Eye (tissue), 1 donor: ENCODE measurements around the gene DIP2C.
A peak's percentile ranks its signal among the peaks of the same experiment; 100 is the strongest.

Experiments
- DNase-seq: peaks from one replicate; pipeline ENCODE4 v3.0.0-alpha.2; 2015

DIP2C gene

GRCh38 chr10:241966-242643 is 447.4 kb downstream of the DIP2C start:
- DNase-seq = no peak

GRCh38 chr10:241451-241850 is 448.0 kb downstream of the DIP2C start:
- no peak for DNase-seq

DNA sequence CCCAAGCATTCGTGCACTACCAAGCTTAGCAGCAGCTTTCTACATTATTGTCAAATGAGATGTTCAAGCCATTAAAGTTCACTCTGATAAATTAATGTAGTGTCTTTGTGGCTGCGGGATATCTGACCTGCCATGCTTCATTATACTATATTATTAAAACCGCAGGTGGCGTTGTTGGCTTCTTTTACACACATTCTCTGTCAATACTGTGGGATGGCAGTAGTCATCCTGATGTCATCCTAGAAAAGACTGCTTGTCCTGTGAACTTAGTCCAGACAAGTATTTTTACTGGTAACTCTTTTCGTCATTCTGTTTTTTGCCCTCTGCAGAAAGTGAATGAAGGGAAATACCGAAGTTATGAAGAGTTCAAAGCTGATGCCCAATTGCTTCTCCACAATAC is 450.4 kb downstream of the DIP2C start:
- DNase-seq = no peak

GRCh38 chr10:235915-236314 is 453.6 kb downstream of the DIP2C start:
- no peak for DNase-seq

GRCh38 chr10:234708-235406 is 454.6 kb downstream of the DIP2C start:
- DNase-seq = peak; percentile 42

DNA sequence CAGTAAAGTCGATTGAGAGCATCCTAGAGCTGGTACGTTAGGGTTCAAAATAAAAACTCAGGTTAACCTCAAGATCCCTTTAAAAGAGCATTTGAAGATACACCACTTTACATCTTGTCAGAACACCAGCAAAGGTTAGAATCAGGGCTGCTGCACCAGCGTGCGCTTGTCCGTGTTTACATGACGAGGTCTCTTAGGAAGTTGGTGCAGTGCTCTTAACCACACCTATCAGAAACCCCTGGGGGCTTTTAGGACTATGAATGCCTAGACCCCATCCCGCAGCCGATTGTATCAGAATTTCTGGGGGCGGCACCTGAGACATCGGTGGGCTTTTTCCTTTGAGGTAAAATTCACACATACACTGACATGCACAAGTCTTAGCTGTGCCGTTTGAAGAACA is 456.6 kb downstream of the DIP2C start:
- no peak for DNase-seq

- no peak for DNase-seq
Observed at GRCh38 chr10:232061-232460, 457.4 kb downstream of the DIP2C start.

DNA sequence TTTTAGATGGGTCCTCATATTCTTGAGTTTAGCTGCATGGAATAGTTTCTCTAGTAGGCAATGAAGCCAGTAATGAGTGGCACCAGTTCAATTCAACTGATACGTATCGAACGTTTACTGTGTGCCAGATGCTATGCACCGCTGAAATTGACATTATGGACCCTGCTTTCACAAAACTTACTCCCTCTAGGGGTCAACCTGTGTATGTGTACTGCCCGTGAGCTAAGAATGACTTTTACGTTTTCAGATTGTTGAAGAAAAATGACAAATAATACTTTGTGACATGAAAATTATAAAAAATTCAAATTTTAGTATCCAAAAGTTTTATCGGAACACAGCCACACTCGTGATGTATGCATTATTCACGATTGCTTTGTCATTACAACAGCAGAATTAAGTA is 458.7 kb downstream of the DIP2C start:
- DNase-seq = no peak

GRCh38 chr10:228366-228765 is 461.1 kb downstream of the DIP2C start:
- no peak for DNase-seq

GRCh38 chr10:227014-227413 is 462.5 kb downstream of the DIP2C start:
- no peak for DNase-seq

DNA sequence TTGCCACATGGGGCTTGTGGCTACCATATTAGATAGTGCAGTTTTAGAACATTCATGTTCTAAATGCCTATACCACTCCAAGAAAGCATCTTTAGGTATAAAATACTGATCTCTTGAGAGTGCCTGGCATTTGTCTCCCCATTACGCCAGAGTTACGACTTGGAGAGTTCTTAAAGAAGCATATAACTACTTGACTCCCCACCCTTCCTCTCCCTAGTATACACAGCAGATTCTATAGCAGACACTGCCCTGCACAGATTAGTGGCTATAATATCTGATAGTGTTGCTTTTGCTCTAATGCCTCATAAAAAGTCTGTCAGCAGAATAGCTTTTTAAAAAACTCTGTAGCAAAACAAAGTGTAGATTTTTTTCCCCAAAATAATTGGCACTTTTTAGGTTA is 463.4 kb downstream of the DIP2C start:
- no peak for DNase-seq

DNA sequence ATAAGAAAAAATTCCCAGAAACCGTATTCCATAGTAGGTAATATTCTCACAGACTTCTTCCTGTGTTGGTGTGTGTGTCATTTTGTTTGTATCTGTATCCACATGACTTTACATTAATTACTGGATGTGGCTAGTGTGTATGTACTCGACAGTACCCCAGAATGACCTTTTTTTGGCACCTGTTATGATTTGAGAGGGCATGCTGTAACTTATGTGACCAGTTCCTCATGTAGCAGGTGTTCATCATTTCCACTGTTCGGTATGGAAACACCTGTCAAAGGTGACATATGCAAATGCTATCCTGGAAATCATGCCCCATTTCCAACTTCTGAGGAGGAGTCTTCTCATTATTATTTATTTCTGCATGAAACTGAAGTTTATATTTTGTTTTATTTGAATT is 464.9 kb downstream of the DIP2C start:
- DNase-seq = no peak
